GM18907 (cell line): ENCODE results near the gene LRCH4.

Experiments used
- ATAC-seq: cut with Tn5 transposase; IDR thresholded peaks from one replicate; pipeline ENCODE4 v1.9.1; 2021; ENCODE audit warnings: mild to moderate bottlenecking, moderate library complexity; ENCODE audit not compliant: unreplicated experiment

The LRCH4 gene

GRCh38 chr7:100583132-100584053 is 2.5 kb downstream of the LRCH4 start:
- no peak for ATAC-seq

GRCh38 chr7:100582650-100583049 is 3.3 kb downstream of the LRCH4 start:
- no peak for ATAC-seq

- no peak for ATAC-seq
These were observed 3.8 kb downstream of the LRCH4 start for GRCh38 chr7:100582041-100582579.

GRCh38 chr7:100580466-100581283 is 5.3 kb downstream of the LRCH4 start:
- no peak for ATAC-seq

GRCh38 chr7:100578246-100579183 is 7.4 kb downstream of the LRCH4 start:
- no peak for ATAC-seq

GRCh38 chr7:100577507-100577906 is 8.4 kb downstream of the LRCH4 start:
- ATAC-seq = no peak

GRCh38 chr7:100577103-100577502 is 8.8 kb downstream of the LRCH4 start:
- no peak for ATAC-seq

GRCh38 chr7:100576384-100576993 is 9.4 kb downstream of the LRCH4 start:
- ATAC-seq = no peak

GRCh38 chr7:100575746-100576383 is 10.1 kb downstream of the LRCH4 start:
- no peak for ATAC-seq

GRCh38 chr7:100575206-100575631 is 10.7 kb downstream of the LRCH4 start:
- no peak for ATAC-seq

GRCh38 chr7:100574362-100575205 is 11.3 kb downstream of the LRCH4 start:
- ATAC-seq = no peak

- ATAC-seq = no peak
These were observed 12.1 kb downstream of the LRCH4 start, which contains the start of gene SAP25 for GRCh38 chr7:100573691-100574361. TSS of gene SAP25 (minus strand) at chr7:100573900. CDS start at chr7:100573742, 158 bp downstream.

- ATAC-seq = no peak
These were observed 12.8 kb downstream of the LRCH4 start for GRCh38 chr7:100572949-100573675.

GRCh38 chr7:100572281-100572948 is 13.5 kb downstream of the LRCH4 start:
- ATAC-seq = no peak

- ATAC-seq = no peak
These were observed 14.2 kb downstream of the LRCH4 start for GRCh38 chr7:100571829-100572116.

- no peak for ATAC-seq
These were observed 14.7 kb downstream of the LRCH4 start for GRCh38 chr7:100570954-100571828.
